Skin epidermis (tissue), 12 donors: Measurements from ENCODE around the gene KCNN3.
"Not testable (repeated sequence)": the region's sequence is repeated elsewhere in the genome, so short reads cannot be mapped to it uniquely, and the experiment has no call there.

ENCODE experiments used
- H3K27ac ChIP-seq, 21 experiments: fragments of 200-600 bp; sonication (generic) in 11 of 21; one replicate each; pipeline ENCODE4 v1.5.0; 2020; ENCODE audit warnings: mild to moderate bottlenecking in 3 of 21, inconsistent platforms in 2 of 21, moderate library complexity in 2 of 21
- H3K4me3 ChIP-seq, 7 experiments: fragments of 200-600 bp; sonication (generic) in 2 of 7; one replicate each; pipeline ENCODE4 v1.5.0; 2020; ENCODE audit warnings: inconsistent platforms in 2 of 7, mild to moderate bottlenecking in 2 of 7, moderate library complexity in 1 of 7

The KCNN3 gene

DNA sequence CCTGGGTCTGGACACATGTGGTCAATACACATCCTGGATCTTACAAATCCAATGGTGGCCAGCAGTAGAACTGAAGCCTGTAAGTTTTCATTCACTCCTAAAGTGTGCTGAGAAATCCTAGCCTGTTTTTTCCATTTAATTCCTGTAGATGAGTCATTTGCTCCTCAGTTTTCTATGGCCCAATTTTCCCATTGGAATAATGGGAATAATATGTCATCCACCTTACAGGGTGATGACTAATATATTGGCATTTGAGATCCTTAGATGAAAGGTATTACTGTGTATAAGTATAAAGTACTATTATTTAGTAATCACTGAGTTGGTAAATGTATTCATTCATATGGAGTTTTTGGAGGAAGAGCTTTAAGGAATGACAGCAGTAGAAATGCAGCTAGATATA, 172.4 kb downstream of the KCNN3 start:
- no peak overlapping the region for H3K27ac ChIP-seq
- no peak overlapping the region for H3K4me3 ChIP-seq

DNA sequence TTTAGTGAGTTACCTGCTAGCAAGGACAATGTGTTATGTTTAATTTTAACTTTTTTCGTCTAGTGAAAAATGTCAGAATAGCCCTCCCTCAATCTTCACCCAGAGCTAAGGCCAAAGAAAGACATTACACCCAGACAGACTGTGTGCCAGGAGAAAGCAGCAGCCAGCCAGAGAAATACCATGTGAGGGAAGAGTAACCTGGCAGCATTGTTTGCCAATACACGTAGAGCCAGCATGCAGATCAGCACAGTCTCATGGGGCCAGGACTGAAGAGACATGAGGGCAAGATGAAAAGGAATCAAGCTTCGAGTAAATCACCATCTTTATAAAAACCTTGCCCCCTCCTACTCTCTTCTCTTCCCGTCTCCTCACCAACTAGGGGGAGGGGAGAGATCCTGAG, 173.6 kb downstream of the KCNN3 start:
- H3K27ac ChIP-seq, result no peak overlapping the region
- no peak overlapping the region for H3K4me3 ChIP-seq

DNA sequence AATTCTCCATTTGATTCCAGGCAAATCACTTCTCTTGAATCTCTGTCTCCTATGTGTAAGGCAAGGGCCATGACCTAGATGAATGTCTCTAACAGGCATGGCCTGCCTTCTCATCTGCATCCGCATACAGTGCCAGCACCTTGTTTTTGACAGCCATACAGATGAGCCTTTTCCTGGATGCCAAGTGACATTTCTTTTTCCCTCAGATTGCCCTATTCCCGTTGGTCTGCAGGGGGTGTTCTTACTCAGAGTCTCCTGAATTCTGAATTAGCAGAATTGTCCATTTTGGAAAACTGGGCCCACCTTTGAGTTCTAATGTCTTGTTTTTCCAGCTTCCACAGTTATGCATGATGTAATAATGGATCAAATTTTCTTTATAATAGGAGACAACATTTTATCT, 174.1 kb downstream of the KCNN3 start:
- Histone ChIP-seq H3K27ac (no peak overlapping the region), H3K4me3 (no peak overlapping the region)

DNA sequence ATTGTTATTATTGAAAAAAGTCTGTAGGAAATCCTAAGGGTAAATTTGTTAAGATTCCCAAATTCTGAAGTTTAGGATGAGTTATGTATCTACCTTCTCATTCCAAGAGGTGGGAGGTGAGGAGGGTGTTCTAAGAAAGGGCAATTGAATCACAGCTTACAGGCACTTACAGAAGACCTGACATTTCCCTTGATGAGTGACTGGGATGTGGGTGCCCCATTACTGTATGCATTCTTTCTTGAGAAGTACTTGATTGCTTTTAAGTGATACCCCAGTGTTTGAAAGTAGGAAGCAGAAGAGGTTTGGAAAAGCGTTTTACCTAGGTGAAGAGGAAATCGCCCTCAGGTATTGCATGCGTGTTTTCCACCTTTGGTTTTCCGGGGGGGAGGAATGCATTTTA, 175.1 kb downstream of the KCNN3 start:
- Histone ChIP-seq H3K4me3 (no peak overlapping the region), H3K27ac (no peak overlapping the region)

DNA sequence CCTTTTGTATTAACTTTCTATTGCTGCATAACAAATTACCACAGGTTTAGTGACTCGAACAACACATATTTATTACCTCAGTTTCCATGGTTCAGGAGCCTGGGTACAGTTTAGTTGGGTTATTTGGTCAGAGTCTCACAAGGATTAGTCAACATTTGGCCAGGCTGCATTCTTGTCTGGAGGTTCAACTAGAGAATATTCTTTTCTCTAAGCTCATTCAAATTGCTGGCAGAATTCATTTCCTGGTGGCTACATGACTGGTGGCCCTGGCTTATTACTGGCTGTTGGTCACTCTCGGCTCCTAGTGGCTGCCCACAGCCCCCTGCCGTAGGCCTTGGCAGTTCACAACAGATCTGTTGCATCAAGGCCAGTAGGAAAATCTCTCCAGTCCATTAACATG, 181.0 kb downstream of the KCNN3 start:
- Histone ChIP-seq H3K27ac (no peak overlapping the region), H3K4me3 (no peak overlapping the region)

DNA sequence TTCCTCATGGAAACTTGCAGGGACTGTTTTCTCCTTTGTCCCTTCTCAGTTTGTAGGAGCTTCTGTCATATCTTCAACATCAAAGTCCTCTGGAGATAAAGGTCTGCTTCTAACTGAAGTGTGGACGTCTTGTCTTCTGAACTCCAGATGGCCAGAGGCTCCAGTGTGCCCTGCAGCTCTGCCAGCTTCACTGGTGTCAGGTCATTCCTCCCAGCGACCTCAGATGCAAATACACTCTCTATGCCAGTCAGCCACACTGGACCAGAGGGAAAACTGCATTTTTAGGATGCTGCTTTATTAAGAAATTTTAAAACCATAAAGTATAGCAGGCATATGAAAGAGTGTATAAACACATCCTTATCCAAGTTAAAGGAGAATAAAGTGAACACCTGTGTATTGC, 183.6 kb downstream of the KCNN3 start:
- Histone ChIP-seq H3K4me3 (no peak overlapping the region), H3K27ac (no peak overlapping the region)

DNA sequence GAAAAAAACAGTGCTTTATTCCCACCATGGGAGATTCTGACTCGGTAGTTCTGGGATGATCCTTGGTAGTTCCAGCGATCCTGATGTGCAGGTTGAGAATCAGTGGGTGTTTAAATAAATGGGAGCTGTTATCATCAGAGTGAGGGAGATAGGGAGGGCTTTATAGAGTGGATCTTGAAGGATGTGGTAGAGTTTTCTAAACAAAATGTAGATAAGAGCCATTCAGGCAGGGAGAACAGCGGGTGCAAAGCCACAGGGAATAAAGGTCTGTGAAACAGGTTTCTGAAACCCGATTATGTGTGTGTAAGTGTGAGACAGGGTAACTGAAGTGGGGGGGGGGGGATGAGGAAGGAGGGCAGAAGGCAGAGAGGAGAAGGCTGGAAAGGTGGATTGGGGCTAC, 186.3 kb downstream of the KCNN3 start:
- H3K27ac ChIP-seq, result no peak overlapping the region
- H3K4me3 ChIP-seq, result no peak overlapping the region

DNA sequence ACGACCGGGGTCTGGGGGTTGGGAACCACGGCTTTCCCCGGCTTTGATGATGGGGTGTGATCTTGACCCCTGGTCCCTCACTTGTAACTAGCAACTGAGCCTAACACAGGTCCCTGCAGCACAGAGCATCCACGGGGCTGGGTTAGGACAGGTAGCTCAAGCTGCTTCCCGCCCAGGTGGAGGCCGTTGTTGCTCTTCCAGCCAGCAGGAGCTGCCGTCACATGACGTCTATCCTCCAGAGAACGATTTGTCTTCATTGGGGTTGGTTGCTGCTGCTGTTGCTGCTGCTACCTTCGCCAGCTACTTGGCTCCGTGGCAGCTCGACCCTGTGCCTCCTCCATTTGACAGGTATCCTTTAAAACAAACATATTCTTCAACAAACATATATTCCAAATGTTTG, 187.8 kb downstream of the KCNN3 start:
- H3K27ac ChIP-seq, result no peak overlapping the region
- H3K4me3 ChIP-seq, result no peak overlapping the region

DNA sequence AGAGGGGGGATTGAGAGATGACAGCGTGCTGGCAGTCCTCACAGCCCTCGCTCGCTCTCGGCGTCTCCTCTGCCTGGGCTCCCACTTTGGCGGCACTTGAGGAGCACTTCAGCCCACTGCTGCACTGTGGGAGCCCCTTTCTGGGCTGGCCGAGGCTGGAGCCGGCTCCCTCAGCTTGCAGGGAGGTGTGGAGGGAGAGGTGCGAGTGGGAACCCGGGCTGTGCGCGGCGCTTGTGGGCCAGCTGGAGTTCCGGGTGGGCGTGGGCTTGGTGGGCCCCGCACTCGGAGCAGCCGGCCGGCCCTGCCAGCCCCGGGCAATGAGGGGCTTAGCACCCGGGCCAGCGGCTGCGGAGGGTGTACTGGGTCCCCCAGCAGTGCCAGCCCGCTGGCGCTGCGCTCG, 192.2 kb downstream of the KCNN3 start:
- not testable (repeated sequence) for H3K4me3 ChIP-seq

DNA sequence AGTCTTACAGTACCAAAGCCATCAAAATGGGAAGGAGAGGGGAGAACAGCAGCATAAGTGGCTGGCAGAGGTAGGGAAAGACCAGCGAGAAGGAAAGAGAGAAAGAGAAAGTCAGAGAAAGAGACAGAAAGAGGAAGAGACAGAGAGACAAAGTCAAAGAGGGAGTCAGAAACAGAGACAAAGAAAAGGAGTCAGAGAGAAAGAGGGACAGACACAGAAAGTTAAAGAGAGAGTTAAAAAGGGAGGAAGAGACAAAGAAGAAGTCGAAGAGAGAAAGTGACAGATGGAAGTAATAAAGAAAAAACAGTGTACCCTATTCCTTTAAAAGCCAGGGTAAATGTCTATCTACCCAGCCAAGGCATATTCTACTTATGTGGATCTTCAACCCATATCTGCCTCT, 193.2 kb downstream of the KCNN3 start:
- not testable (repeated sequence) for H3K27ac ChIP-seq, H3K4me3 ChIP-seq

More for the DNA sequence above, 192.2 kb downstream of the KCNN3 start:
- H3K27ac ChIP-seq, result not testable (repeated sequence)

DNA sequence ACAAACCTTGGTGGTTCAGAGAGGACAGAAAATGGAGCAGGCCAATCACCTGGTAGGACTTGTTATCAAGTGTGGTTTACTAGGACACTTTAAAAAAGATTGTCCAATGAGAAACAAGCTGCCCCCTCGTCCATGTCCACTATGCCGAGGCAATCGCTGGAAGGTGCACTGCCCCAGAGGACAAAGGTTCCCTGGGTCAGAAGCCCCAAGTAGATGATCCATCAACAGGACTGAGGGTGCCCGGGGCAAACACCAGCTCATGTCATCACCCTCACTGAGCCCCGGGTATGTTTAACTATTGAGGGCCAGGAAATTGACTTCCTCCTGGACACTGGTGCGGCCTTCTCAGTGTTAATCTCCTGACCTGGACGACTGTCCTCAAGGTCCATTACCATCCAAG, 195.6 kb downstream of the KCNN3 start:
- not testable (repeated sequence) for H3K27ac ChIP-seq, H3K4me3 ChIP-seq

DNA sequence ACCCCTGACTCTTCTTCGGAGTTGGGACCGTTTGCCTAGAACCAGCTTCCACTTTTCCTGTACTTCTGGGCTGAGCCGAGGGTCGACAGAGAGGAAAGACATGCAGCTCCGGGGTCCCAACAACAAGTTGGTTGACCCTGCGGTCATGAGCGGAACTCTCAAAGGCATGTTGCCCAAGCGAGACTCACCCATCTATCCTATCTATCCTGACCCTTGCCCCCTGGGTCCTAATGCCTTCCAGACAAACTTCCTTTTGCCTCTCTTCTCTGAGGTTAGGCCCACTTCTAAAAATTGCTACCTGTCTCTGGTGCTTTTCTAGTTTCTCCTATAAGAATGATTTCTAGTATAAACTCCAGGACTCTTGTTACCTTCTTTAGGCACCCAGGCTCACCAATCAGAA, 197.8 kb downstream of the KCNN3 start:
- not testable (repeated sequence) for H3K4me3 ChIP-seq, H3K27ac ChIP-seq

DNA sequence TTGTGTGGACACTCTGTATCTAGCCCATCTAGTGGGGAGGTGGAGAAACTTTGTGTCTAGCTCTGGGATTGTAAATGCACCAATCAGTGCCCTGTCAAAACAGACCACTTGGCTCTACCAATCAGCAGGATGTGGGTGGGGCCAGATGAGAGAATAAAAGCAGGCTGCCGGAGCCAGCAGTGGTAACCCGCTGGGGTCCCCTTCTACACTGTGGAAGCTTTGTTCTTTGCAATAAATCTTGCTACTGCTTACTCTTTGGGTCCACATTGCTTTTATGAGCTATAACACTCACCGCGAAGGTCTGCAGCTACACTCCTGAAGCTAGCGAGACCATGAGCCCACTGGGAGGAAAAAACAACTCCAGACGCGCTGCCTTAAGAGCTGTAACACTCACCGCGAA, 198.7 kb downstream of the KCNN3 start:
- not testable (repeated sequence) for H3K27ac ChIP-seq, H3K4me3 ChIP-seq

DNA sequence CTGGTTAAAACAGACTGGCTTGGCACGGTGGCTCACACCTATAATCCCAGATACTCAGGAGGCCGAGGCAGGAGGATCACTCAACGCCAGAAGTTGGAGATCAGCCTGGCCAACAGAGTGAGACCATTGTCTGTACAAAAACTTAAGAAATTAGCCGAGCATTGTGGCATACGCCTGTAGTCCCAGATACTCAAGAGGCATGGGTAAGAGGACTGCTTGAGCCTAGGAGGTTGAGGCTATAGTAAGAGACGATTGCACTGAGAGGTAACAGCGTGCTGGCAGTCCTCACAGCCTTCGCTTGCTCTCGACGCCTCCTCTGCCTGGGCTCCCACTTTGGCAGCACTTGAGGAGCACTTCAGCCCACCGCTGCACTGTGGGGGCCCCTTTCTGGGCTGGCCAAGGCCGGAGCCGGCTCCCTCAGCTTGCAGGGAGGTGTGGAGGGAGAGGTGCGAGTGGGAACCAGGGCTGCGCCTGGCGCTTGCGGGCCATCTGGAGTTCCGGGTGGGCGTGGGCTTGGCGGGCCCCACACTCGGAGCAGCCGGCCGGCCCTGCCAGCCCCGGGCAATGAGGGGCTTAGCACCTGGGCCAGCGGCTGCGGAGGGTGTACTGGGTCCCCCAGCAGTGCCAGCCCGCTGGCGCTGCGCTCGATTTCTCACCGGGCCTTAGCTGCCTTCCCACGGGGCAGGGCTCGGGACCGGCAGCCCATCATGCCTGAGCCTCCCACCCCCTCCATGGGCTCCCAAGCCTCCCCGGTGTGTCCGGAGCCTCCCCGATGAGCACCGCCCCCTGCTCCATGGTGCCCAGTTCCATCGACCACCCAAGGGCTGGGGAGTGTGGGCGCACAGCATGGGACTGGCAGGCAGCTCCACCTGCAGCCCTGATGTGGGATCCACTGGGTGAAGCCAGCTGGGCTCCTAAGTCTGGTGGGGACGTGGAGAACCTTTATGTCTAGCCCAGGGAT, 199.5 kb downstream of the KCNN3 start:
- H3K27ac ChIP-seq, H3K4me3 ChIP-seq: not testable (repeated sequence)

DNA sequence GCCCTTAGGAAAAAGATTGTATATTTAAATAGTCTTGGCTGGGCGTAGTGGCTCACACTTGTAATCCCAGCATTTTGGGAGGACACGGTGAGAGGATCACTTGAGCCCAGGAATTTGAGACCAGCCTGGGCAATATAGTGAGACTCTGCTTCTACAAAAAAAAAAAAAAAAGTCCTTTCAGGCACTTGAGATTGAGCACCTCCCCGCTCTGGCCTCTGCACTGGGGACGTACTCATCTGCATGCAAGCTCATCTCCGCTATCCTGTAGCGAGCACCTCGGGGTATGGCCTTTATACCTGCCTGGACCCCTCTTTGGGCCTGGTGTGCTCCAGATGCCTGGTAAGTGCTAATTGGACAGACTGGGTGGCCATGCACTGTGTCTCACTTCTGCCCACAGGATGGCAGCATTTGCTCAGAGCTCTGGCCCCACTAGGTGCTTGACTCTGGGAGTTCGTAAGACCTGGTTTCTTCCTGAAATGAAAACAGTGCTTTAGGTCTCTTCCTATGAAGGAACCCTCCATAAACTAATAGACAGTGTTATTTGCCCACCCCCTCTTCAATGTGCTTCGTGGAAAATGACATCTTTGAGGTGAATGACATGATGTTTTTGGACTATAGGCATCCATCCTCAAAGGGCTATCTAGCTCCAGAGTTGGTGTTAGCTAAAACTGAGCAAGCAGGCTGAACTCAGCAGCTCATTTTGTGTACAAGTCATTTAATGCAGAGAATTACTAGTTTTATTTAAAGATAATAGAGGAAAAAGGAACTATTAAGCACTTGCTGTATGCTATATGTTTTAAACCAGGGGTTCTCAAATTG, 200.4 kb downstream of the KCNN3 start:
- Histone ChIP-seq H3K27ac (no peak overlapping the region), H3K4me3 (no peak overlapping the region)

DNA sequence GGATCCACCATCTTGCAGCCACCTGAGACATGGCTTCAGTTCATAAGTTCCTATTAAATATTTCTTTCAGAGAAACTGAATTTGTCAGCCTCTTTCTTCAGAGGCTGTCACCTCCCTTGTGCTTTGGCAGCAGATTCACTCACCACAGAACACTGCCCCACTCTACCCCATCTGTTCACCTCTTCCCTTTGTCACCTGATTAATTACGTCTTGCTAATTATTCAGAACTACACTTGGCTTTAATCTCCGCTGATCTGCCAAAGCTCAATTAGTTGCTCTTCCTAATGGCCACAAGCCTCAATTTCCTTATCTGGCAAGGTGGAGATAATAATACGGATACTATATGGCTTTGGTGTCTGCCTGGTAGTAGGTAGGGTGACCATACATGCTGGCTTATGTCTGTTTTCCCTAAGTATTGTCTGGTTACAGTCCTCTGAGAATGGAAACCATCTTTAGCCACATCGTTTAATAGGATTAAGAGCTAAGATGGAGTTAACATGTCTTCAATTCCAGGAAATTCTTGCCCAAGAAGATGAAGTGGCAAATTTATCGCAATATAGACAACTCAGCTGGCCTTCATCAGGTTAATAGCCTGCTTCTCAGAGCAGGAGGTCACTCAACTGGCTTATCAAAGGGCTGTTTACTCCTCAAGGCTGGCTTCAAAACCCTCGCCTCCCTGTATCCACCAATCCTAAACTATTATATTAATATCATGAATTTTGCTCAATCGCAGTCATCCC, 203.9 kb downstream of the KCNN3 start:
- no peak overlapping the region for H3K4me3 ChIP-seq
- H3K27ac ChIP-seq, result no peak overlapping the region

DNA sequence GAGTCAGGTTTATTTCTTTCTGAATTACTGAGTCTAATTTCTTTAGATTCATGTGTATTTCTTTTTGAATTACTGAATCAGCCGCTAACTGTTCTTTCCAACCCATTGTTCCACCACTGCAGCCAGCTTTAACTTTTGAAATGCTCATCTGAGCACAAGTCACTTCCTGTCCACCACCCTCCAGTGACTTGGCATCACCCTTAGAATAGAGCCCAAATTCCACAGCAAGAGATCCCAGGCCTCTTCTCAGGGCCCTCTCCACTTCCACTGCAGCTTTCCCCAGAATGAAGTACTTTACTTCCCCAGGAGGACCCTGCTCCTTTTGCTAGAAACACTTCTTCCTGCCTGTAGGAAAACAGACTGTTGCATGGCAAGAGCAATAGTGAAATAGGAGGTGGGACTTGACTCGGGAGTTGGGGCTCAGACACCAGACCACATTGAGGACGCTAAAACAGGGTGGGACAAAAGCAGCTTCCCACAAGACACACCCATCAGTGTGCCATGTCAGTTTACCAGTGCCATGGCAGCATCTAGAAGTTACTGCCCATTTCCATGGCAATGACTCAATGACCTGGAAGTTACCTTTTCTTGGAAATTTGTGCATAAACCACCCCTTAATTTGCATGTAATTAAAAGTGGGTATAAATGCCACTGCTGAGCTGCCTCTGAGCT, 205.6 kb downstream of the KCNN3 start:
- H3K4me3 ChIP-seq, result no peak overlapping the region
- no peak overlapping the region for H3K27ac ChIP-seq

DNA sequence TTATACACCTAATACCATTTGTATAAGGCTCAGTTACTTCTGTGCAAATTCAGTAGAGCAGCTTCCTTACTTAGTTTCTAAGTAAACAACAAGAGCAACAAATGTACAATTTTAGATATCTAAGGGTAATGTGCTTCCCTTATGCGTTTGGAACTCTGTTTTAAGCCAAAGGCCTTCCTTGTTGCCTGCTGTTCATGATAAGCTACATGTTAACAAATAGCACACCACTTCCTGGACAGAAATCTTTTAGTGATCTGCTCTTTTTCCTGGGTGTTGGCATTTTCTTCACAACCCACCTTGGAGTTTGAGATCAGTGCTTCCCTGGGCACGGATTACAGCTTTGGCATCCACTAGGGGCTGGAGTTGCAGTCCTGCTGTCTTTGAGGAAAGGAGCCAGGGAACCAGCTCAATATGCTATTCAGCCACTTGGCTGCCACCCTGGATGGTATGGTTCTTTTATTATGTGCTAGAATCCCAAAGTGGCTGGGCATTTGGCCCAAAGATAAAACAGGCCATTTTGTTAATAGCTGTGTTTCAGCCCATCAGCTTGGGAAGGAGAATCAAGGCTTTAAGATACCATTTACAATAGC, 206.5 kb downstream of the KCNN3 start:
- H3K4me3 ChIP-seq, result no peak overlapping the region
- no peak overlapping the region for H3K27ac ChIP-seq

DNA sequence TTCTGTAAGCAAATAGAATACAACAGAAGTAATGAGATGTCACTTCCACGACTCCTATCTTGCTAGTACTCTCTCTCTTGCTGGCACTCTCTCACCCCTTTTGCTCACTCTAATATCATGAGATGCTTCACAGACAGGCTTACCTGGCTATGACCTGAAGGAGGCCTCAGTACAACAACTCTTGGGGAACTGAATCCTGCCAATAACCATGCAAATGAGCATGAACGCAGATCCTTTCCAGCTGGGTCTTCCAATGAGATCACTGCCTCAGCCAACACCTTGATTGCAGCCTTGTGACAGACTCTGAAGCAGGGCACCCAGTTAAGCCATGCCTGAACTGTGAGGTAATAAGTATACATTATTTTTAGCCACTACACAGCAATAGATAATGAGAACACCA, 209.0 kb downstream of the KCNN3 start:
- Histone ChIP-seq H3K4me3 (no peak overlapping the region), H3K27ac (no peak overlapping the region)
